Thyroid gland (tissue), 4 donors: ENCODE data around the gene PRKG2.

Experiments used
- POLR2A ChIP-seq, 2 donors: fragments of 450-650 bp; IDR thresholded peaks; one replicate each; pipeline ENCODE4 v1.6.1; 2017; ENCODE audit warnings: antibody characterized with exemption in 2 of 2, mild to moderate bottlenecking in 2 of 2, moderate library complexity in 1 of 2
- TF ChIP-seq, protein P1 (sequence below), 6 experiments: fragments of 200-600 bp in 3 of 6; fragments of 450-650 bp in 3 of 6; sonication (generic) in 3 of 6; IDR thresholded peaks; one replicate each; pipeline ENCODE4 v1.5.1; 2016 to 2019; ENCODE audit warnings: antibody characterized with exemption in 6 of 6, mild to moderate bottlenecking in 2 of 6, inconsistent platforms in 1 of 6, moderate library complexity in 1 of 6

DNA sequence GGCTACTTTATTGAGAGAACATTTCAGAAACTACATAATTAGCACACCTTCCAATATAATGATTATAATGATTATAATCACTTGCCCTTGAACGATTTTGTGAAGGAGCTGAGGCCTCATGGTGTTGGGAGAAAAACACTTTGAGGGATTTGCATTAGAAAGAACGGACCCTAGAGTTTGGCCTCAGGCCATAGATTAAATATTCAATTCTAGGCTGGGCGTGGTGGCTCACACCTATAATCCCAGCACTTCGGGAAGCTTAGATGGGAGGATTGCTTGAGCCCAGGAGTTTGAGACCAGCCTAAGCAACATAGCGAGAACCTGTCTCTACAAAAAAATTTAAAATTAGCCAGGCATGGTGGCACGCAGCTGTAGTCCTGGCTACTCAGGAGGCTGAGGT lies 12.9 kb upstream of the PRKG2 start:
- TF ChIP-seq, protein P1, sequence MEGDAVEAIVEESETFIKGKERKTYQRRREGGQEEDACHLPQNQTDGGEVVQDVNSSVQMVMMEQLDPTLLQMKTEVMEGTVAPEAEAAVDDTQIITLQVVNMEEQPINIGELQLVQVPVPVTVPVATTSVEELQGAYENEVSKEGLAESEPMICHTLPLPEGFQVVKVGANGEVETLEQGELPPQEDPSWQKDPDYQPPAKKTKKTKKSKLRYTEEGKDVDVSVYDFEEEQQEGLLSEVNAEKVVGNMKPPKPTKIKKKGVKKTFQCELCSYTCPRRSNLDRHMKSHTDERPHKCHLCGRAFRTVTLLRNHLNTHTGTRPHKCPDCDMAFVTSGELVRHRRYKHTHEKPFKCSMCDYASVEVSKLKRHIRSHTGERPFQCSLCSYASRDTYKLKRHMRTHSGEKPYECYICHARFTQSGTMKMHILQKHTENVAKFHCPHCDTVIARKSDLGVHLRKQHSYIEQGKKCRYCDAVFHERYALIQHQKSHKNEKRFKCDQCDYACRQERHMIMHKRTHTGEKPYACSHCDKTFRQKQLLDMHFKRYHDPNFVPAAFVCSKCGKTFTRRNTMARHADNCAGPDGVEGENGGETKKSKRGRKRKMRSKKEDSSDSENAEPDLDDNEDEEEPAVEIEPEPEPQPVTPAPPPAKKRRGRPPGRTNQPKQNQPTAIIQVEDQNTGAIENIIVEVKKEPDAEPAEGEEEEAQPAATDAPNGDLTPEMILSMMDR (IDR thresholded peaks at IDR 0.05), result no peak
- no peak for TF ChIP-seq POLR2A (IDR thresholded peaks at IDR 0.05)
